HL-60/S4 treated with phorbol 12-myristate 13-acetate at 8.2 ng/mL for 4 days and 3 days (cell line): ENCODE data around the gene HIGD1B.

Experiments used
- in situ Hi-C: fragments of 300-500 bp; cut with MboI; formaldehyde crosslinking; loops from 2 replicates; pipeline ENCODE4 v1.15.0; 2022; ENCODE audit warnings: low sequenced_read_pairs

HIGD1B gene

DNA sequence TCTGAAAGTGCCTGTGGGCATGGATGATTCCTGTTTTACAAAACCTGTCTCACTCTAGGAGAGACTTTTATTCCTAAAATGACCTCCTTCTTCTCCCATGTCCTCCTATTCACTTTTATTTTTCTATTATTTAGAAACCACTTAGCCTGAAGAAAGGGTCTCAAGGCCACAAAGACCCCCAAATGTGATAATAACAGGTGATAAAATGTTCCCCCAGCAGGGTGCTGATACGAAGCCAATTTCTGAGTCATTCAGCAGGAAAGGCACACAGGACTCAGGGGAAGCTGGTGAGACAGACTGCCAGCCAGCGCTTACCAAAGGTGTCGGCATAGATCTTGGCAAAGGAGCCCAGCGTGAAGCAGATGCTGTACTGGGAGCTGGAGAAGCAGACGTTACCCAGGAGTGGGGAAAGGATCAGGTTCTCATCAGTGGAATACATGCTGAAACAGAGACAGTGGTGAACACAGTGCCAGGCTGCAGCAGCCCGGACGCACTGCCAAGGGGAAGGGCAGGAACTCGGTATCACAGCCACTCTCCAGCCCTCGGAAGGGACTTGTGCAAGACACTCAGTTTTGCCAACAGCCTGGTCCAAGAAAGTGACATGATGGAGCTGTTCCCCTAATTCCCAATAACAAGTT, 24.6 kb downstream of the HIGD1B start:
- in situ Hi-C loops, result loop anchor here (25.0 kb wide), 1 partner anchor 335 kb away; no protein-coding TSS in a partner anchor

DNA sequence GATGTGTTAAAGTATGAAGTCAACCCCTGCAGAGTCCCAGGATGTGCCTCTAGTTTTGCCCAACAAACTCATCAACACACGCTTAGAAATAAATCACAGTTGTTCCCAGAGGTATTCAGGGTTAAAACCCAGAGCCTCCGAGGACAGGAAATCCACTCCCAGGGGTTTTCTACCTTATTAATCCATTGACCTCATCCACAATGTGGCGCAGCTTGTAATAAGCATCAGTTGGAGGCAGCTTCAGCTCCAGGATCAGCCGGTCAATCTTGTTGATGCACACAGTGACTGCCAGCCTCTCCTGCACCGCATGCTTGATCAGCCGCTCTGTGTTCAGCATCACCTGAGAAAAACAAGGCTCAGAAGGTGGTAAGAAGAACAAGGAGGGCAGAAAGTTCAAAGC, 28.1 kb downstream of the HIGD1B start:
- in situ Hi-C loops, result no loop called here

DNA sequence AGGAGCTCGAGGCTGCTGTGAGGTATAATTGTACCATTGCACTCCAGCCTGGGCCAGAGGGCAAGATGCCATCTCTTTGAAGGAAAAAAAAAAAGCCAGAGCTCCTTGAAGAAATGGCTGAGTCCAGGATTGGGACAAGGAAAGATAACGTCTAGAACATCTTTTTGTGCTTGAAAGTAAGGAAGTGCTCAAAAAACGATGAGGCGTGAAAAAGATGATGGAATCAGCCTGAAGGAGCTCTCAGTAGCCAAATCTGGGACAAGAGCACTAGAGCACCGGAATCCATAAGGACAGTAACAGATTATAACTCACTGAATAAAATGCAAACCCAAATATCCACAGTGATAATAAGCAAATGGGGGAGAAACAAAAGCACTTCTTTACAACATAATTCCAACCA, 29.4 kb downstream of the HIGD1B start:
- in situ Hi-C loops, result no loop called here

DNA sequence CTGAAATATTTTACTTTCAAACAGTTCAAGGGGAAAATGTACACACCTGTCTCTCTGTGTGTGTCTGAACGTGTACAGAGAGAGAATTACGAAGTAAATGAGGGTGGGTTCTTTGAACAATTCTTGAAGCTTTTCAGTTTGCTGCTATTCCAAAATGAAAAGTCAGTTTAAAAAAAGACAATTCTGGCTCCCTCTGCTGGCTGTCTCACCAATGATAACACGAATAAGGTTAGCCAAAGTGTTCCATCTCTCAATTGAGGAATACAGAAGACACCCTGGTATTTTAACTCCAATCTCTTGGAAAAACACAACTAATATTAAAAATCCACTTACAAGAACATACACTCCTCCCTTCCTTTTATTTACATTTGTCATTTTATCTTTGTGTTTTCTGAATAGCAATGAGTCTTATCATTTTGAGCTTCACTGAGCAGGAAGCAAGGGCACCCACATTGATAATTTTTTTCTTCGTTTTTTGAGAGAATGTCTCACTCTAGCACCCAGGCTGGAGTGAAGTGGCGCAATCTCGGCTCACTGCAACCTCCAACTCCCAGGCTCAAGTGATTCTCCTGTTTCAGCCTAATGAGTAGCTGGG, 31.0 kb downstream of the HIGD1B start:
- in situ Hi-C loops, result no loop called here

DNA sequence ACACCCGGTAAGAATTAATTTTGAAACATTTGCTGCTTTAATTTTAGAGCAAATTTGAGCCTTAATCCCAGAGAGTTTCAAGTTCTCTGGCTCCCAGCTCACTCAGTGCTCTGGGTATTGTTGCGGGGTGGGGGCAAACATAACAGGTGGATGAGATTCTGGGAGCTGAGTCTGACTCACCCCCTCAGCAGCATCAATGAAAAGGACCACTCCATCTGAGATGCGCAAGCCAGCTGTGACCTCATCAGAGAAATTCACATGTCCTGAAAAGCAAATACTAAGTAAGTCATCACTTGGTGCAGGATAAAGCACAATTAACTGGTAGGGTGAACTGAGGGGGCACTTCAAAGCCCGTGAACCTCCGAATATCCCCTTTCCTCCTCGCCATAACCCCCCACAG, 31.7 kb downstream of the HIGD1B start:
- in situ Hi-C loops, result no loop called here

DNA sequence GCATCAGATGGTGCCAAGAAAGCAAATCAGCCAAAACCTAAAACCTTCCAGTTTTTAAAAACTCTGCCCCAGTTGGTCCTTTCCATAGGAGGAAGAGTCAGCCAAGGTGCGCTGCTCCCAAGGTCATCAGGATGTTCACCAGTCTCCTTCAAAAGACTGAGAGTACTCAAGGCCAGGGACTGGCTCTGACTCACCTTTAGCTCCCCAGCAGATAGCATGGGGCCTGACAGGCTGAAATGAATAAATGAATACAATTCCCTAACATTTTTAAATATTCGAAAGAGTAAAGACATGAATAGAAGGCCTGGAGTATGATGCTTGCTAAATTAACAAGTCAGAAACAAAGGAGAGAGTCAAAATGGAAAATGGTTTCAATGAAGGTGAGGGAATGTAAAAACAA, 32.4 kb downstream of the HIGD1B start:
- in situ Hi-C loops, result no loop called here

DNA sequence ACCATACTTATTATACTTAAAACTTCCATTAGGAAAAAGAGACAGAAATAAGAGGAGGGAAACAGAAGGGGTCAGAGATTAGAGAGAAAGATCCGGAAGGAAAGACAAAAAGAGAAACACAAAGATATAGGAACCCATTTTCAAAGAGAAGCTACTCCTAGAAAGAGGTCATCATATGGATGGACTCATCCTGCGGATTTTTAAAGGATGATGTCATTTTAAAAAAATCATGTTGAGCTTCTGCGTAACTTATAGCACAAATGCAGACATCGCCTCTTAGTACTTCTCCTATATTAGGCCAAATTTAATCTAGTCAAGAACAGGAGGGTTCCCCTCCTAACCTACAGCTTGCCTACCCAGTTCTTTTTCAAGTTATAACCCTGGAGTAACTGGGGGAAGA, 33.5 kb downstream of the HIGD1B start:
- in situ Hi-C loops, result no loop called here

DNA sequence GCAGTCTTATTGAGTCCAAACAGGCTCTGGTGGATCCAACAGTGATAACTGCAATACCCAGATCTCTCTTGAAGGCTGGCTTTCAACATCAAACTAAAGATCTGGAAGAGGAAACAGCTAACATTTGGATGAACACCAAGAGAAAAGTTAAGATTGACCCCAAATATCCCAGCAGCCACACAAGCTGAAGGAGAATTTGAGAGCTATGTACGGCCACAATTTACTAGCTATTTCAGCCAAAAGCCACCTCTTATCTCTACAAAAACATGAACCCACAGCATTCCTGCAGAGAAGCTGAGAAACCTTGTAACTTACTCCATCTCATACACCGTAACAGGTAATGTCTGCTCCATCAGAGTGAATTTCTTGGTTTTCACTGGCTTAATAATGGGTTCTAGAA, 37.3 kb downstream of the HIGD1B start:
- in situ Hi-C loops, result no loop called here

DNA sequence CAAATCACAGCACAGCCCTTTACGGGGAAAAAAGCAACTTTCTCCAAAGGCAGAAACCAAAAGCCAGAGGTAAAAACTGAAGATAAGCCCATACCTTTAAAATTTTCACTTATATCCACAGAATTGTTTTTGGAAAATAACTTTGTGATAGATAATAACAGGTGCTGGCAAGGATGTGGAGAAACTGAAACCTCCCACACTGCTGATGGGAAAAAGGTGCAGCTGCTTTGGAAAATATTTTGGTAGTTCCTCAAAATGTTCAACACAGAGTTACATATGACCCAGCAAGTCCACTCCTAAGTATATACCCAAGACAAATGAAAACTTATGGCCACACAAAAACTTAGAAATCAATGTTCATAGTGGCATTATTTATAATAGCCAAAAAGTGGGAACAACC, 39.3 kb downstream of the HIGD1B start:
- in situ Hi-C loops, result no loop called here

DNA sequence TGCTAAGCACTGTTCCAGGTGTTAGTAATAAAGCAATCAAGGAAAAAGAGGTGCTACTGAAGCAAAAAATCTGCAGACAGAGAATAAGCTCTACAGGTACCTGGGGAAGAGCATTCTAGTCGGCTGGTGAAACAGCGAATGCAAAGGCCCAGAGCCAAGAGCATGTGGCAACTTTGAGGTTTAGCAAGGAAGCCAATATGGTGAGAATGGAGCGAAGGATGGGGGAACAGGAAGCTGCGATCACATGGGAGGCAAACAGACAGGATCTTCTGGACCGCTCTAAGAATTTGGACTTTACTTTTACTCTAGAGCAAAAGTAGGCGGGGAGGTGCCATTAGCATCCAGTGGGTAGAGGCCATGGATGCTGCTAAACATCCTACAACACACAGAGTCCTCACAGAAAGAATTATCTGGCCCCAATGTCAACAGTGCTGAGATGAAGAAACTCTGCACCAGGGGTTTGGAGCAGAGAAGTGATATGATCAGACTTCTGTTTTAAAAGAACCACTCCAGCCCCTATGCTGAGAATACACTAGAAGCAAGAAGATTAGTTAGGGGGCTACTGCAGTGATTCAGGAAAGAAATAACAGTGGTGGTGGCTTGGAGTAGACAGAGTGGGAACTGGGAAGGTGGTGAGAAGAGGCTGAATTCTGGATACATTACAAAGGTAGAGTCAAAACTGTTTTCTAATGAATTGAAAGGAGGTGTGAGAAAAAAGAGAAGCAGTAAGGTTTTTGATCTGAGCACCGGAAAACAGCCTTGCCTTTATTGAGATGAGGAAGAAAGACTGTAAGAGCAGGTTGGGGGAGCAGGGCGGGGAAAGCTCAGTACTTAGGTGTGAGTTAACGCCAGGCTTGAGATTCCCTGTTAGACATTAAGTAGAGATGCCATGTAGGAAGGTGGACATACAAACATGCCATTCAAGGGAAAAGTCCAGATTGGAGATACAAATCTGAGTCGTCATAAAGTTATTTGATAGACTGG, 40.6 kb downstream of the HIGD1B start:
- in situ Hi-C loops, result no loop called here

DNA sequence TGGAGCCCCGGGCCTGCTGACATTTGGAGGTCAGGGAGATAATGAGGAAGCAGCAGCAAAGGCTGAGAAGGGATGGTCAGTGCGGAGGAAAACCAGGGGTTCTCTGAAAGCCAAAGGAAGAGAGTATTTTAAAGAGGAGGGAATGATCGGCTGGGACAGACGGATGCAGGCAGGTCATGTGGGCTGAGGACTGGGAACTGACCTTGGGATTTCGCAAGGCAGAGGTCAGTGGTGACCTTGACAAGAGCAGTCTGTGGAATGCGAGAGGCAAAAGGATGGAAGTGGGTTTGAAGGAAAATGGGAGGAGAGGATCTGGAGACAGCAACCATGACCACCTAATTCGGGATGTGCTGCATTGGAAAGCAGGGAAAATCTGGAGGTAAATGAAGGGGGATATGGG, 41.3 kb downstream of the HIGD1B start:
- in situ Hi-C loops, result no loop called here

DNA sequence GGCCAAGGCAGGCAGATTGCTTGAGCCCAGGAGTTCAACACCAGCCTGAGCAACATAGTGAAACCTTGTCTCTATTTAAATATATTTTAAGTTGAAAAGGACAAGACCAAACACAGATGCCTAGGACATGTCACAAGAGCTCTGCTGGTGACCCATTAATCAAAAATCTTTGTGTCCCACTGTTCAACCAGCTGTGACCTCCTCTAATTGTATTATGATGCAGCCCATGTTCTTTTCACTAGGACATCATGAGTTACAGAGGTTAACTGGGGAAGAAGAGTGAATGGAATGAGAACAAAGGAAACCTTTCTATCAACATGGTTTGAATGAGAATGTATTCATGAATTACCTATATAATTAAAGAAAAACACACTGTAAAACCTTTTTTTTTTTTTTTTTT, 44.6 kb downstream of the HIGD1B start:
- in situ Hi-C loops, result no loop called here

DNA sequence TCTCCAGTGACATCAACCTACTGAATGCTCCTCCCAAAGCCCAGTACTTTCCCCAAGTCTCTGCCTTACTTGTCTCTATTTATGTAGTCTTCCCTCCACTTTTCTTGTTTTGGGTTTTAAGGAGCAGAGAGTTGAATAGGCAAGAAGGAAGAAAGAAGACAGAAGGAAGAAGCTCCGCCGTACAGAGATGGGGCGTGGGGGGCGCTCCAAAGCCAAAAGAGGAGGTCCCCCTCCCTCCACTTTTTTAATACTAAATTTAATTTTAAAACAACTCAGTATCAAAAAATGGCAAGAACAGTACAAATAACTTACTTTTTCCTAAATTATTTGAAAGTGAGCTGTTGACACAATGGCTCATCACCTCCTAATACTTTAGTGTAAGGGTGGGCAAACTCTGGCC, 47.0 kb downstream of the HIGD1B start:
- in situ Hi-C loops, result no loop called here

DNA sequence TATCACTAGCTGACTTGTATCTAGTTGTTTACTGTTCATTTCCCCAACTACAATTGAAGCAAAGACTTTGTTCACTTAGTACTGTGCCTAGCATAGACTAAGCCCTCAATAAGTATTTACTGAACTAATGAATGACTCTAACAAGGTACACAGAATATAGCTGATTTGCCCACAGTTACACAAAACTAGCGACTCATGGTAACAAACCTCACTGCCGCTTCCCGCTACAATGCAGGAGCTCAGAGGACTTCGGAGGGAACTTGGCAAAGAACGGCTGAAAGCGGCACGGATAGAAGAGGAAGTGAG, 51.0 kb downstream of the HIGD1B start:
- in situ Hi-C loops, result no loop called here

DNA sequence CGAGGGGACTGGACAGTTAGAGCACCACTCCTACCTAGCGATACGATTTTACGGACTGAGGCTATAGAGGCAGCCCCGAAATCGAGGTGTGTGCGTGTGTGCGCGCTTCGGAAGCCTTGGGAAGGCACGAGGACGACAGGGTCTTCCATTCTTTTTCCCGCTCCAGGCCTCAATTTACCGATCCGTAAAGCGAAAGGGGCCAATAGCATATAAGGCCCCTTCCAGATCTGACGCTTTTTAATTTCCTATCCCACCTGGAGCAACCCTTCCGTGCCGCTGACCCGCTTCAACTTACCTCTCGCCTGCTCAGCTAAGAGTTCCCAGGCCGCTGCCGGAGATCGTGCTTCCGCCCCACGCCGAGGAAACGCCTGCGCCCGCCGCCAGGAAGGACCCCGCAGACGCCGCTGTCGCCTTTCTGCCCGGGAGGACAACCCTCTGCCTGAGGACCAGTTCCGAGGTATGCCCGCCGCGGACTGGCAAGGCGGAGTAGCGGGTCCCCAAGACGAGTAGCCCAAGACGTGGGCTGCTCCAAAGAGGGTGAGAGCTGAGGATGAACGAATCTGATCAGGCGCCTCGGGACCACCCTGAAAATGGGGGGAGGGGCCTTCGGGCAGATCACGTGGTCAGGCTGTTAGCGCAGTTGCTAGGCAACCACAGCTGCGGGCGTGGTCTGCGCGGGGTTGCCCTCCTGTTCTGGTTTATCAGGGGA, 51.5 kb downstream of the HIGD1B start, which contains the start of gene EFTUD2:
Gene EFTUD2, minus strand, starts transcription at position 372 of the 709 bp plus-strand sequence. CDS start 4,924 bp downstream, outside the sequence.
- in situ Hi-C loops, result no loop called here
